HG03521 (cell line): ENCODE results near the gene MYOZ2.

ENCODE experiments used
- ATAC-seq: cut with Tn5 transposase; IDR thresholded peaks from one replicate; pipeline ENCODE4 v1.9.1; 2021; ENCODE audit warnings: mild to moderate bottlenecking, moderate library complexity; ENCODE audit not compliant: unreplicated experiment

The MYOZ2 gene

GRCh38 chr4:119190354-119190753 lies 54.7 kb downstream of the MYOZ2 start:
- ATAC-seq: no peak

- ATAC-seq: no peak
Measured at GRCh38 chr4:119191505-119191904, 55.9 kb downstream of the MYOZ2 start.

- ATAC-seq: no peak
Measured at GRCh38 chr4:119197772-119198212, 62.2 kb downstream of the MYOZ2 start.

- ATAC-seq: no peak
Measured at GRCh38 chr4:119204916-119205315, 69.3 kb downstream of the MYOZ2 start.

- ATAC-seq: no peak
Measured at GRCh38 chr4:119205690-119206089, 70.1 kb downstream of the MYOZ2 start.

GRCh38 chr4:119206178-119206577 lies 70.5 kb downstream of the MYOZ2 start:
- ATAC-seq: no peak

- no peak for ATAC-seq
Measured at GRCh38 chr4:119207051-119207450, 71.4 kb downstream of the MYOZ2 start.

- no peak for ATAC-seq
Measured at GRCh38 chr4:119209077-119209476, 73.4 kb downstream of the MYOZ2 start.

- ATAC-seq: no peak
Measured at GRCh38 chr4:119209586-119209985, 74.0 kb downstream of the MYOZ2 start.

GRCh38 chr4:119210775-119211174 lies 75.1 kb downstream of the MYOZ2 start:
- no peak for ATAC-seq

GRCh38 chr4:119211867-119212233 lies 76.2 kb downstream of the MYOZ2 start:
- peak; percentile 14 for ATAC-seq

GRCh38 chr4:119212234-119212963 lies 76.8 kb downstream of the MYOZ2 start, which contains the start of gene USP53:
TSS of gene USP53 (plus strand) at chr4:119212713. CDS start at chr4:119239760, 27,047 bp downstream.
- ATAC-seq: peak; percentile 95

- ATAC-seq: peak; percentile 34
Measured at GRCh38 chr4:119212964-119213606, 77.5 kb downstream of the MYOZ2 start.

- no peak for ATAC-seq
Measured at GRCh38 chr4:119218093-119218492, 82.5 kb downstream of the MYOZ2 start.

GRCh38 chr4:119221412-119221811 lies 85.8 kb downstream of the MYOZ2 start:
- no peak for ATAC-seq

- ATAC-seq: no peak
Measured at GRCh38 chr4:119227690-119228089, 92.1 kb downstream of the MYOZ2 start.

- no peak for ATAC-seq
Measured at GRCh38 chr4:119228406-119228805, 92.8 kb downstream of the MYOZ2 start.

GRCh38 chr4:119229908-119230687 lies 94.5 kb downstream of the MYOZ2 start:
- ATAC-seq: no peak

GRCh38 chr4:119231491-119231890 lies 95.9 kb downstream of the MYOZ2 start:
- ATAC-seq: no peak

- ATAC-seq: no peak
Measured at GRCh38 chr4:119232286-119232685, 96.7 kb downstream of the MYOZ2 start.

GRCh38 chr4:119233191-119233590 lies 97.6 kb downstream of the MYOZ2 start:
- no peak for ATAC-seq

- ATAC-seq: no peak
Measured at GRCh38 chr4:119233750-119234149, 98.1 kb downstream of the MYOZ2 start.
